Stimulated activated naive CD8-positive, alpha-beta T cell treated with anti-CD3 and anti-CD28 coated beads, Interleukin-15, amount 100 ng/mL, for 72 hours (primary cell): ENCODE results near the gene CABP1.
"Not testable (repeated sequence)": the region's sequence is repeated elsewhere in the genome, so short reads cannot be mapped to it uniquely, and the experiment has no call there.

ENCODE experiments used
- ATAC-seq: fragments of 150-1000 bp; cut with Tn5 transposase; 2 replicates; pipeline ENCODE4 v1.10.0; 2021; ENCODE audit warnings: mild to moderate bottlenecking, moderate library complexity
- DNase-seq, 2 donors: peaks; one replicate each; pipeline ENCODE4 v3.0.0; 2021 to 2022
- H3K27ac Mint-ChIP-seq, 2 donors: one replicate each; pipeline ENCODE4 v1.8.0; 2022; ENCODE audit warnings: mild to moderate bottlenecking in 2 of 2, mixed read lengths in 2 of 2, moderate library complexity in 2 of 2
- H3K27me3 Mint-ChIP-seq: one replicate; pipeline ENCODE4 v1.8.0; 2022; ENCODE audit warnings: mixed read lengths
- H3K4me1 Mint-ChIP-seq: one replicate; pipeline ENCODE4 v1.8.0; 2022; ENCODE audit warnings: mild to moderate bottlenecking, mixed read lengths
- H3K4me3 Mint-ChIP-seq, 2 donors: one replicate each; pipeline ENCODE4 v1.8.0; 2022; ENCODE audit warnings: mild to moderate bottlenecking in 2 of 2, mixed read lengths in 2 of 2, moderate library complexity in 1 of 2
- H3K9me3 Mint-ChIP-seq, 2 donors: one replicate each; pipeline ENCODE4 v1.8.0; 2022; ENCODE audit warnings: mixed read lengths in 2 of 2

CABP1 gene

GRCh38 chr12:120651821-120652220 is 11.4 kb downstream of the CABP1 start:
- H3K4me1 Mint-ChIP-seq: peaks cover 21% of the 10 kb centered on the region
- H3K9me3 Mint-ChIP-seq: no peaks in the 10 kb centered on the region
- H3K27ac Mint-ChIP-seq: no peak overlapping the region
- peaks cover 68% of the 10 kb centered on the region for H3K27me3 Mint-ChIP-seq
- DNase-seq (no peak), ATAC-seq (no peak)
- no peak overlapping the region for H3K4me3 Mint-ChIP-seq

GRCh38 chr12:120652656-120653435 is 12.4 kb downstream of the CABP1 start:
- no peak for ATAC-seq
- Mint-ChIP-seq H3K4me3 (no peak overlapping the region), H3K9me3 (no peaks in the 10 kb centered on the region), H3K27ac (no peak overlapping the region), H3K27me3 (peaks cover 63% of the 10 kb centered on the region), H3K4me1 (peaks cover 16% of the 10 kb centered on the region)
- DNase-seq: no peak

- H3K27me3 Mint-ChIP-seq: peaks cover 55% of the 10 kb centered on the region
- peaks cover 12% of the 10 kb centered on the region for H3K4me1 Mint-ChIP-seq
- DNase-seq (no peak), ATAC-seq (no peak)
- H3K27ac Mint-ChIP-seq: no peak overlapping the region
- no peaks in the 10 kb centered on the region for H3K9me3 Mint-ChIP-seq
- no peak overlapping the region for H3K4me3 Mint-ChIP-seq
Measured at GRCh38 chr12:120653611-120654010, 13.2 kb downstream of the CABP1 start.

- H3K9me3 Mint-ChIP-seq: no peaks in the 10 kb centered on the region
- H3K27me3 Mint-ChIP-seq: peaks cover 45% of the 10 kb centered on the region
- H3K4me3 Mint-ChIP-seq: no peak overlapping the region
- DNase-seq (no peak), ATAC-seq (no peak)
- H3K4me1 Mint-ChIP-seq: peaks cover 2% of the 10 kb centered on the region
- no peak overlapping the region for H3K27ac Mint-ChIP-seq
Measured at GRCh38 chr12:120654656-120655055, 14.2 kb downstream of the CABP1 start.

- no peak overlapping the region for H3K4me3 Mint-ChIP-seq
- H3K27me3 Mint-ChIP-seq: peaks cover 31% of the 10 kb centered on the region
- H3K9me3 Mint-ChIP-seq: no peaks in the 10 kb centered on the region
- H3K27ac Mint-ChIP-seq: no peak overlapping the region
- DNase-seq (no peak), ATAC-seq (no peak)
- H3K4me1 Mint-ChIP-seq: no peaks in the 10 kb centered on the region
Measured at GRCh38 chr12:120656008-120656407, 15.6 kb downstream of the CABP1 start.

- Mint-ChIP-seq H3K27ac (no peak overlapping the region), H3K4me1 (no peaks in the 10 kb centered on the region), H3K27me3 (peaks cover 8% of the 10 kb centered on the region), H3K9me3 (no peaks in the 10 kb centered on the region), H3K4me3 (no peak overlapping the region)
- no peak for DNase-seq
- no peak for ATAC-seq
Measured at GRCh38 chr12:120658286-120659150, 18.1 kb downstream of the CABP1 start.

GRCh38 chr12:120659151-120659525 is 18.7 kb downstream of the CABP1 start:
- Mint-ChIP-seq H3K27ac (no peak overlapping the region), H3K4me1 (no peaks in the 10 kb centered on the region), H3K4me3 (no peak overlapping the region), H3K27me3 (peaks cover 2% of the 10 kb centered on the region), H3K9me3 (no peaks in the 10 kb centered on the region)
- no peak for DNase-seq
- ATAC-seq: no peak

GRCh38 chr12:120661432-120661831 is 21.0 kb downstream of the CABP1 start:
- ATAC-seq: no peak
- no peak overlapping the region for H3K4me3 Mint-ChIP-seq

GRCh38 chr12:120662879-120663278 is 22.5 kb downstream of the CABP1 start:
- Mint-ChIP-seq H3K27me3 (no peaks in the 10 kb centered on the region), H3K4me3 (no peak overlapping the region), H3K27ac (no peak overlapping the region), H3K9me3 (no peaks in the 10 kb centered on the region), H3K4me1 (no peaks in the 10 kb centered on the region)
- DNase-seq (no peak), ATAC-seq (no peak)

More at GRCh38 chr12:120661432-120661831, 21.0 kb downstream of the CABP1 start:
- Mint-ChIP-seq H3K4me1 (no peaks in the 10 kb centered on the region), H3K9me3 (no peaks in the 10 kb centered on the region), H3K27ac (no peak overlapping the region), H3K27me3 (no peaks in the 10 kb centered on the region)
- no peak for DNase-seq

GRCh38 chr12:120663741-120664140 is 23.3 kb downstream of the CABP1 start:
- no peak overlapping the region for H3K27ac Mint-ChIP-seq
- H3K4me3 Mint-ChIP-seq: no peak overlapping the region
- H3K9me3 Mint-ChIP-seq: no peaks in the 10 kb centered on the region
- no peaks in the 10 kb centered on the region for H3K4me1 Mint-ChIP-seq
- DNase-seq: no peak
- no peaks in the 10 kb centered on the region for H3K27me3 Mint-ChIP-seq
- ATAC-seq: no peak

- Mint-ChIP-seq H3K9me3 (no peaks in the 10 kb centered on the region), H3K4me3 (no peak overlapping the region), H3K27ac (no peak overlapping the region)
Measured at GRCh38 chr12:120666571-120667390, 26.4 kb downstream of the CABP1 start.

GRCh38 chr12:120668091-120668867 is 27.9 kb downstream of the CABP1 start:
- DNase-seq (no peak), ATAC-seq (no peak)
- Mint-ChIP-seq H3K27me3 (no peaks in the 10 kb centered on the region), H3K9me3 (no peaks in the 10 kb centered on the region), H3K27ac (no peak overlapping the region), H3K4me1 (no peaks in the 10 kb centered on the region), H3K4me3 (no peak overlapping the region)

More at GRCh38 chr12:120666571-120667390, 26.4 kb downstream of the CABP1 start:
- DNase-seq: no peak
- peak; percentile 28 for ATAC-seq
- Mint-ChIP-seq H3K27me3 (no peaks in the 10 kb centered on the region), H3K4me1 (no peaks in the 10 kb centered on the region)

- no peak for DNase-seq
- no peak overlapping the region for H3K4me3 Mint-ChIP-seq
- H3K27me3 Mint-ChIP-seq: peaks cover 2% of the 10 kb centered on the region
- ATAC-seq: no peak
- H3K4me1 Mint-ChIP-seq: no peaks in the 10 kb centered on the region
- no peaks in the 10 kb centered on the region for H3K9me3 Mint-ChIP-seq
- H3K27ac Mint-ChIP-seq: no peak overlapping the region
Measured at GRCh38 chr12:120668868-120669840, 28.7 kb downstream of the CABP1 start.

GRCh38 chr12:120670237-120670636 is 29.8 kb downstream of the CABP1 start:
- not testable (repeated sequence) for H3K9me3 Mint-ChIP-seq, H3K4me1 Mint-ChIP-seq, H3K27me3 Mint-ChIP-seq, H3K4me3 Mint-ChIP-seq, H3K27ac Mint-ChIP-seq, ATAC-seq, DNase-seq
